GM18951 (cell line): ENCODE data around the gene ADCYAP1.

Experiments
- POLR2A ChIP-seq: IDR thresholded peaks from 4 replicates; pipeline ENCODE4 v1.6.1; 2011; ENCODE audit warnings: mild to moderate bottlenecking; ENCODE audit not compliant: insufficient read length, insufficient read depth; ENCODE audit errors: extremely low read depth
- in situ Hi-C: fragments of 300-500 bp; cut with MboI; formaldehyde crosslinking; loops from one replicate; pipeline ENCODE4 v1.12.0; 2022; ENCODE audit warnings: low sequenced_read_pairs, mixed read lengths, inconsistent platforms; ENCODE audit not compliant: unreplicated experiment

ADCYAP1 gene

DNA sequence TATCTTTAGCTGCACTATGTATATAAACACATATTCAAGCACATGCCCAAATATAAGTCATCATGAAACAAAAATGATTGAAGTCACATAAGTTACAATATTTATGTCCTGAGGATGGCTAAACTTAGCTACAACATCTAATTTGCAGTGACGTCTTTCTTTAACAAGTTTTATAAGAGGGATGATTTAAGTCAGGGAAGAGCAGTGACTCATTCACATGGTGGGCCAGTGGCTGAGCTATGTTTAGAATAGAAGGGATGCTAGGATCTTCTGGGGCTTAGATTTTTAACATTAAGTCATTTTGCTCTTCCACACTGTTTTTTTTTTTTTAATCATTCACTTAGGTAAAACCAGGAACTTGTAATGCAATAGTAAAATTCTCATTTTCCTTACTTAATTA lies 22.3 kb downstream of the ADCYAP1 start:
- TF ChIP-seq POLR2A: no peak
- in situ Hi-C loops: no loop called here

DNA sequence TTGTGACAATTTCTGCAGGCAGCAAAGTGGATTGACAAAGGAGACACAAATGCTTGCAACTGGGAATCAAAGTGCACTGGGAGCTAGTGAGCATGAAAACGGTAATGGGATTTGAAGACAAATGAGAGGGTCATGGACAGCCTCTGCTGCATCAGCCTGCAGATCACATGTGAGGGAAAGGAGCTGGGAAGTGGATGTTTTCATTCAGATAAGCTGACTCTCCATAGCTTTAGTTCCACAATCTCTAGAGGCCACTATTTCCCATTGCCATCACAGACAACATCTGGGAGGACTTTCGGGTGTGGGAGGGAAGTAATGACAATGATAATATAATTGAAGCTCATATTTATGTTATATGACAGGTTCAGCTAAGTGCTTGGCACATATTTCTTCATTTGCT lies 28.4 kb downstream of the ADCYAP1 start:
- in situ Hi-C loops: no loop called here
- TF ChIP-seq POLR2A: no peak

DNA sequence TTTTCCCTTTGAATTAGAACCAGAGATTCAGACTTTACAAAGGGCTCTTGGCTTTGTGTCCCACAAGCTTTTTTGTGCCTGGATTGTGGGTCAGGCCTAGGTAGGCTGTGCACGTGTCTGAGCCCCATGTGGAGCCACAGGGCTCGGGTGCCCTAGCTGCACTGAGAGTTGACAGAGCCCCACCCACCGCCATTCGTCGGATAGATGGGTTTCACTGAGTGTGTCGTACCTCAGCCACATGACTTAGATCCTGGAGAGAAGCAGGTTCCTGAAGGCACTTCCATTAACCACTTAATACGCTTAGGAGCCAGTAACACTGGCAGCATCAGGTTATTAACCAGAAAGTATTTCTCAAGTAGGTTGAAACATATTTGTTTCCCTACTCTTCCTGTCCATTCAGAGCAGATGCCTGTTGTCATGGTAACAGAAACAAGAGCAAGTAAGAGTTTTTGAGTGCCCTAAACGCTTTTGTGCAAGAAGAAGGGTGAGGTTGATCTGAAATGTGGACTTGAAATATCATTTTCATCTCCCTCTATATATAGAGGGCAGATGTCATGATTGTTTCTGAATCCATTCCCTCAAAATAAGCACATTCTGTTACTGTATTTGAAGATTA lies 30.0 kb downstream of the ADCYAP1 start:
- TF ChIP-seq POLR2A: no peak
- in situ Hi-C loops: no loop called here

DNA sequence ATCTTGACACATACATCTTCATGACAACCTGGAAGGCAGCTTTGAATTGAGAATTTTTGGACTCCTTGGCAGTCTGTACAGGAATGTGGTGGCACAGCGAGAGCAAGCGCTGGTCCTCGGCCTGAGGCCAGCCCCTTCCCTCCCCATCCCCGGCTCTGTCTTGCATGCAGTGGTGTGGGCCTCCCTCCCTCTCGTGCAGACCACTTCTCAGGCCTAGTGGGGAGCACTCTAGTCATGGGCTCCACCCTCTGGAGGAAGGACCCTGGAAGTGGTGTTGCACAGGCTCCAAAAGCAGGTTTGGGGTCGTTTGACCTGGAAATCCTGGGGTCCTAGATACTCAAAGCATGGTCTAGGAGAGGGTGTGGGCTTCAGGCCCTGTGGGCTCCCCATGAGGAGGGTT lies 32.3 kb downstream of the ADCYAP1 start:
- in situ Hi-C loops: no loop called here
- no peak for TF ChIP-seq POLR2A

DNA sequence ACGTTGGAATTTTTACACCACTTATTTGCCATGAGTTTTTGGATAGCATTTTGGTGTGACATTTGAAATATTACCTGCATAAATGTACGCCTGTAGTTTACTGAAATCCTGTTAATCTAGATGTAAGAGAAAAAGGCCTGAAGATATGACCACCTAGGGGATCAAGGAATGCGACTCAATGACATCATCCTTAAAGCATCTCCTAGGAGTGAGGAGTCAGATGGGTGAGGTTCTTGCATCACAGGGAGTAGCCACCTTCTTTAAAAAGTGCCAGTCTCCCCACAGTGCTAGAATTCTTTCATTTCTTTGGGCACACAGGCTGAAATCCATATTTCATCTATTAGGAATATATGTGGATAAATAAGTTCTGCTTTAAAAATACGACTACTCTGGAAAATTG lies 34.5 kb downstream of the ADCYAP1 start:
- no peak for TF ChIP-seq POLR2A
- in situ Hi-C loops: no loop called here

DNA sequence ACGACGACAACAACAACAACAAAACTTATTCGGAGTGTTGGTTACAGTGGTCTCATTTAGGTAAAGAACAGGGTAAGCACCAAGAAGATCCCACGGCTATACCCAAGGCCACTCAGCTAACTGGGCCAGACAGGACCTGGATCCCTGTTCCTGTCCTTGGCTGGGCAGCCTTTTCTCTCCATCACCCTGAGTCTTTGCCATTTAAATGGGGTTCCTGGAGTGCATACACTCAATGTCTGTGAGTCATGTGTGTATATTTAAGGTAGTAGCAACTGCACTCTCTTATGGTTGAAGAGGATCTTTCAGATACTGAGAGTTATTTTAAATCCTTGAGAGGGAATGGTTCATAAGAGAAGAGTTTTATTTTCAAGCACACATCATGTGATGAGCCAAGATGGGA lies 35.3 kb downstream of the ADCYAP1 start:
- in situ Hi-C loops: no loop called here
- TF ChIP-seq POLR2A: no peak

DNA sequence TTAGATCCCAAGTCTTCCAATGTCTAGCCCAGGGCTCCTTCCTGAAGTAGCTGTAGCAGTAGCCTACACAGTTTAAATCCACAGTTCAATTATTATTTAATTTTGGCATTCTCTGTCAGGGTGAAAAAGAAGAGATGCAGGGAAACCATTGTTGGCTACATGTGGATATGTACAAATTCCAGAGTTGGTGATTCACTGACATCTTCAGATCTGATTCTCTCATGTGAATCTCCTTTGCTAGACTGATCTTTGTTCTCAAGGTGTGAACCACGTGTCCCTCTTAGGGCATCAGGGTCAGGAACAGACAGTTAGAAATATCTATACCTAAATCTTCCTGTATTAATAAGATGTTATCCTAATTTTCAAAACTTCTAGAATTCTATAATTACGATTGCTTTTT lies 36.7 kb downstream of the ADCYAP1 start:
- in situ Hi-C loops: no loop called here
- no peak for TF ChIP-seq POLR2A

DNA sequence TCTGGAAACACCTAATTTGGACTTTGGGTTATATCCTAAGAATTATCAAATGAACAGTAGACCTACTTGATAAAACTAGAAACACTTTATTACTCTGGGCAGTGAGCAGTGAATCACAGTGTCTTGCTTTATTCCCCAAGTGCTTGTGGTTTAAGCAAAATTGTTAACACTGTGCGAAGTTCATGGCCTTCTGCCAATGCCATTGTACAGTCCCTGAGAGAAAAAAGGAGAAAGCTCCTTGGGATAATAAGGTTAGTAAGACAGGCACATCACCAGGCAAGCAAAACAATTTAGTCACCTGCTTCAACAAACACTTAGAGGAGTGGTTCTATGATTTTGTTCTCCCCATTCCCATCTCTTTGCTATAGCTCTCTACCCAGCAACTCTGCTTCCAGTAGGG lies 39.8 kb downstream of the ADCYAP1 start:
- in situ Hi-C loops: no loop called here
- no peak for TF ChIP-seq POLR2A

DNA sequence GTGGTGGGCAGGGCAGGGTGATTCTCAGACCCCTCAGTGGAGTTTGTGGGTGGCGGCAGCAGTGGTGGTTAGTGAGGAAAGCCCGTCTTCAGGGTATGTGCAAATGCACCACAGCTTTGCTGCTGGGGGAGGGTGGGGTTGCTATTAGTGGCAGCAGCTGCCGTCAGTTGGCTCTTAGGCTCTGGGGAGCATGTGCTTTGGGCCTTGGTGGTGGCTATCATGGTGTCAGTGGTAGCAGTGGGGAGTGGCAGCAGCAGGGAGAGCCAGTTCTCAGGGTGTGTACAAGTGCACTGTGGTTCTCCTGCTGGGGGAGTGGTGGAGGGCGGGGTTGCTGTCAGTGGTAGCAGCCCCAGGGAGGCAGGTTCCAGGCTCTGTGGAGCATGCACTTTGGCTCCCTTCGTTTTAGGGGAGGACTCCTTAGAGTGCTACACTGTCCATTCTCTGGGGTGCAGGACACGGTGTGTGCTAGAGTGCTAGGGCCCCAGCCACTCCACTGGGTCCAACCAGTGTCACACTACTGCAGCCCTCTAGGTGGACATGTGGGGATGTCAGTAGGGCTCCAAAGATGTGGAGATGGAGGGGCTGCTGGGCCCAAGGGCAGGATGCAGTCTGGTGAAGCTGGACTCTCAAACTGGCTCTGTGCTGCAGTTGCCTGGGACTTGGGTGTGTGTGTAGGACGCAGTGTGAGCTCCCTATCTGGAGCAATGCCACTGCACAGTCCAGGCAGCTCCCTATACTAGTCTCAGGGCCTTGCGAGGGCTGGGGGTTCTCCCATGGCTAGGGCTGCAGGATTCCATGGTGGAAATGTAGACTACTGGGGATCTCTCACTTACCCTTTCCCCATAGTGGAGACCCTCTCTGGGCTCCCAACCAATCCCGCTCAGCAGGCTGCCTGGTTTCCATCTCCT lies 45.3 kb downstream of the ADCYAP1 start:
- TF ChIP-seq POLR2A: no peak
- in situ Hi-C loops: no loop called here

DNA sequence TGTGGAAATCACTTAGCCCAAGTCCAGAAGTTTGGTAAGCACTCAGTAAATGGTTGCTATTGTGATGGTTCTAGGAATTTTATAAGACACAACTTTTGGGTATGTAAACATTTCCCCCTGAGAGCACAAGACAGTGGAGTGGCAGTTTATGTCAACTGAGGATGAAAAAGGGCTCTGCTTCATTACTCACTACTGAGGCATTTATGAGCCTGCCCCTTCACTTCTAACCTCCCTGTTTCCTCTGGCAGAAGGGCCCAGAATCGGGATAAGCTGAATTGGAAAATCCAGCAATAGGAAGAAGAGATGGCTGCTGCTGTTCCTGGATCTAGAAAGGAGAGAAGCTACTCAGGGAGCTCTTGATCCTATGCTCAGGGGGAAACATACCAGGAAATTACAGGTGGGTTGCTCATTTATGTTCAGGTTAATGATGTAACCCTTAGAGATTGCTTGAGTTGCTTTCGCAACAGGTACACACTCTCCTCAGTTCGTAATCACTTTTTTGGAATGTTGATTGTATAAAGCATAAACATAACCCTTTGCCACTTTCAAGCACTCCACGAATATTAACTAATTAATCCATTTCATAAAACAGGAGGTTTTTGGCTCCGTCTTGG lies 46.3 kb downstream of the ADCYAP1 start:
- no peak for TF ChIP-seq POLR2A
- in situ Hi-C loops: no loop called here

DNA sequence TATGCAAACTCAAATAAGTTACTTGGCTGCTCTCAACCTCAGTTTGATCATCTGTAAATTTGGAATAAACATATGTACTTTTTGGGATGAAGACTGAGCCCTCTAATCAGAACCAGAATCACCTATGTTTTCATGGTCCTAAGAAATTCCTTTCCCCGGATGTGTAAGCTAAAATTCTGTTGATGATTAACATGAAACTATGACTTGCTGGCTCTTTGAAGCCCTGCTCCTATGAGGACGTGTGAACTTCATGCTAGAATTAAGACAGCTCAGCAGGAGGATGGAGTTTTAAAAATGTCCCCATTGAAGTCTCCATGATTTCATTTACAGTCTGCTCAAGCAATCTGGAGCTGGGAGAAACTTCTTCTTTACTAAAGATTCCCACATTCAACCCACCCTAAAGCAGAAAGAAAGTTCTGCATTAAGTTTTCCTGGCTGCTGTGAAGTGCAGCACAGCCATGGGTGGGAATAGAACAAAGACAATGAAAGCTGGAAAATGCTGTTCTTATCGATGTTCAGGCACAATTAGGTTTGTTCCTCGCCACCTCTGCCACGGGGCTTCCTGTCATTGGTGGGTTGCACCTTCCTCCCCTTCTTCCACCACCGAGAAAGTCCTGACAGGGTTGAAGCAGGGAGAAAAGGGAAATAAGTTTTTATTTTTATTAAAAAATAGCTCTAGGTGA lies 50.9 kb downstream of the ADCYAP1 start:
- in situ Hi-C loops: no loop called here
- no peak for TF ChIP-seq POLR2A

DNA sequence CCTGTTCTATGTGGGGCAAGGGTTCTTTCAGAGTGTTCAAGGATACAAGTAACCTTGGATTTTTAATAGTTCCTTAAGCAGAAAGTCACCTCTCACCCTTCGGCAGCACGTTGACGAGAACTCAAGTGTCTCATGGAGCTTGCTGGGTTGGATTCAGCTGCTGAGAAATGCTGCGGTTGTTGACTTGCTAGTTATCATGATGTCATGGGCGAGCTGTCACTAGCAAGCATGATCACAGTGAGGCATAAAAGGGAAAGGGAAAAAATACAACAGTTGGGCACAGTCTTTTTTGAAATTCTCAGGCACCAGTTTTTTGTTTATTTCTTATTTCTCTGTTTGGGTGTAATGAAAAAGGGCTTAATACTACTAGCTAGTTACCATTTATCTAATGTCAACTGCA lies 53.2 kb downstream of the ADCYAP1 start:
- in situ Hi-C loops: no loop called here
- no peak for TF ChIP-seq POLR2A

DNA sequence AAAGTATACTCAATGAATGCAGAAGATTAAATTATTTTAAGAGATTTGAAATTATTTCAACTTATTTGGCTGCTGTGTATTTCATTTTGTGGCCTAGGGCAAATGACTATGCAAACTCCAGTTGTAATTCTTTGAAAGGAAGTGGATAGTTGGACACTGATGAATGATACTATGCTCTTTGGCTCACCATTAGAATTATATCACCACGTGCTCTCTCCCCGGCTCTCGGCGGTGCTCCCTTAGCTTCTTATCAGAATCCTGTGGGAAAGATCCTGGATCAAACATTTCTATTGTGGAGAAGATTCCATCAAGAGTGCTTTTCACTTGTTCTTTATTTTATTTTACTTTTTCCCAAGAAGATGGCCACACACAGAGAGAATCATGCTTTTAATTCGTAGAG lies 55.2 kb downstream of the ADCYAP1 start:
- in situ Hi-C loops: no loop called here
- TF ChIP-seq POLR2A: no peak
